HCT116 (cell line): Measurements from ENCODE around the gene LRRC3. TPM values are rescaled to one million over a fixed set of nuclear protein-coding genes. Genes with fewer than 3 reads are reported as not detected.

ENCODE experiments used
- ATAC-seq: fragments of 200-7000 bp; cut with Tn5 transposase; 2 replicates; pipeline ENCODE4 v1.9.1; 2020; ENCODE audit warnings: mild to moderate bottlenecking, moderate library complexity
- BruUV-seq: library from RNA; stranded (reverse); fragments of 400-500 nt; replicated peaks from 2 replicates; lab custom pipeline; 2021; lab: Mats Ljungman, UMichigan
- CTCF ChIA-PET: fragments of 300-600 bp; sonication (Branson Sonifier 250); formaldehyde crosslinking; loops from one replicate; lab custom pipeline; 2021; ENCODE audit warnings: antibody characterized with exemption; lab: Charles Lee
- POLR2A ChIA-PET: fragments of 300-600, 350-600 bp; sonication (Branson Sonifier 250); formaldehyde crosslinking; loops from one replicate; lab custom pipeline; 2021; ENCODE audit warnings: antibody characterized with exemption; lab: Charles Lee
- RAD21 ChIA-PET, 2 experiments: fragments of 300-600 bp; sonication (Branson Sonifier 250); formaldehyde crosslinking; loops; one replicate each; lab custom pipeline; 2023; ENCODE audit warnings: low total read pairs in 2 of 2; ENCODE audit not compliant: uncharacterized antibody in 2 of 2, unreplicated experiment in 2 of 2, low non-redundant PET in 1 of 2; lab: Charles Lee
- DNase-seq: peaks from one replicate; pipeline ENCODE4 v3.0.0-alpha.2; 2010; ENCODE audit warnings: low read depth, low spot score
- H2AFZ ChIP-seq: fragments of 200-600 bp; shearing (Covaris generic), sonication (generic); 2 replicates; pipeline ENCODE4 v1.6.1; 2017; ENCODE audit warnings: low read depth, mixed run types, mixed read lengths, antibody characterized with exemption, low read length; ENCODE audit not compliant: poor library complexity, severe bottlenecking
- H3K27ac ChIP-seq: 2 replicates; pipeline ENCODE4 v1.5.1; 2012; ENCODE audit warnings: low read depth, low read length
- H3K27me3 ChIP-seq: fragments of 200-600 bp; sonication (generic); 2 replicates; pipeline ENCODE4 v1.6.1; 2016; ENCODE audit warnings: mixed run types, low read length, mixed read lengths; ENCODE audit not compliant: insufficient read depth
- H3K36me3 ChIP-seq, 2 experiments: fragments of 200-500 bp in 1 of 2; fragments of 200-600 bp in 1 of 2; sonication (Bioruptor generic) in 1 of 2; sonication (generic) in 1 of 2; 2 replicates each; pipeline versions ENCODE4 v1.5.1 to v1.6.1; 2014 to 2016; ENCODE audit warnings: low read length in 2 of 2, inconsistent platforms in 1 of 2, mixed read lengths in 1 of 2, mixed run types in 1 of 2; ENCODE audit not compliant: insufficient read depth in 2 of 2, control insufficient read depth in 1 of 2
- H3K4me1 ChIP-seq, 2 experiments: fragments of 200-600 bp in 1 of 2; sonication (generic) in 1 of 2; 2 replicates each; pipeline versions ENCODE4 v1.5.1 to v1.6.1; 2012 to 2017; ENCODE audit warnings: low read length in 2 of 2, inconsistent platforms in 1 of 2, mild to moderate bottlenecking in 1 of 2, mixed read lengths in 1 of 2, mixed run types in 1 of 2, moderate library complexity in 1 of 2; ENCODE audit not compliant: insufficient read depth in 2 of 2, control insufficient read depth in 1 of 2
- H3K4me2 ChIP-seq: fragments of 200-600 bp; sonication (generic); 2 replicates; pipeline ENCODE4 v1.6.1; 2017; ENCODE audit warnings: mixed run types, low read length, mixed read lengths
- H3K4me3 ChIP-seq, 2 experiments: fragments of 200-600 bp in 1 of 2; sonication (generic) in 1 of 2; replicated peaks in 1 of 2; 2 replicates each; pipeline ENCODE4 v1.5.1; 2011 to 2016; ENCODE audit warnings: low read length in 2 of 2, control low read depth in 1 of 2, low read depth in 1 of 2, mild to moderate bottlenecking in 1 of 2, mixed read lengths in 1 of 2, mixed run types in 1 of 2
- H3K79me2 ChIP-seq: fragments of 200-600 bp; sonication (generic); 2 replicates; pipeline ENCODE4 v1.6.1; 2017; ENCODE audit warnings: mild to moderate bottlenecking, mixed run types, low read length, moderate library complexity, mixed read lengths; ENCODE audit not compliant: insufficient read depth
- H3K9ac ChIP-seq: fragments of 200-600 bp; sonication (generic); 2 replicates; pipeline ENCODE4 v1.6.1; 2016; ENCODE audit warnings: low read length, mixed read lengths
- H3K9me2 ChIP-seq: fragments of 200-600 bp; sonication (generic), shearing (Covaris generic); 2 replicates; pipeline ENCODE4 v1.6.1; 2017; ENCODE audit warnings: mixed run types, mild to moderate bottlenecking, moderate library complexity; ENCODE audit not compliant: insufficient read depth
- H3K9me3 ChIP-seq, 2 experiments: fragments of 200-500 bp in 1 of 2; fragments of 200-600 bp in 1 of 2; sonication (Bioruptor generic) in 1 of 2; sonication (generic) in 1 of 2; 2 replicates each; pipeline ENCODE4 v1.6.1; 2014 to 2017; ENCODE audit warnings: low read length in 2 of 2, mixed read lengths in 2 of 2, inconsistent platforms in 1 of 2, low read depth in 1 of 2, mild to moderate bottlenecking in 1 of 2, mixed run types in 1 of 2, moderate library complexity in 1 of 2; ENCODE audit not compliant: control insufficient read depth in 1 of 2, insufficient read depth in 1 of 2
- H4K20me1 ChIP-seq: fragments of 200-600 bp; sonication (generic), shearing (Covaris generic); 2 replicates; pipeline ENCODE4 v1.6.1; 2017; ENCODE audit warnings: mixed run types, mild to moderate bottlenecking, moderate library complexity; ENCODE audit not compliant: insufficient read depth
- CBX3 ChIP-seq: IDR thresholded peaks from 2 replicates; pipeline ENCODE4 v1.6.1; 2012; ENCODE audit warnings: low read depth
- EZH2 ChIP-seq: fragments of 200-600 bp; sonication (generic); IDR thresholded peaks from 2 replicates; pipeline ENCODE4 v1.6.1; 2017; ENCODE audit warnings: antibody characterized with exemption, mixed run types
- FOSL1 ChIP-seq: IDR thresholded peaks from 2 replicates; pipeline ENCODE4 v1.6.1; 2012; ENCODE audit warnings: low read depth
- MAX ChIP-seq: IDR thresholded peaks from 2 replicates; pipeline ENCODE4 v1.6.1; 2012
- POLR2AphosphoS5 ChIP-seq: IDR thresholded peaks from 2 replicates; pipeline ENCODE4 v1.6.1; 2011; ENCODE audit warnings: mild to moderate bottlenecking, low read depth, low read length, moderate library complexity
- SP1 ChIP-seq: IDR thresholded peaks from 2 replicates; pipeline ENCODE4 v1.6.1; 2012; ENCODE audit warnings: low read depth
- SRF ChIP-seq: IDR thresholded peaks from 2 replicates; pipeline ENCODE4 v1.6.1; 2012; ENCODE audit warnings: low read depth
- YY1 ChIP-seq: IDR thresholded peaks from 2 replicates; pipeline ENCODE4 v1.6.1; 2011; ENCODE audit warnings: low read length, low read depth, moderate library complexity, mild to moderate bottlenecking; ENCODE audit not compliant: insufficient replicate concordance; ENCODE audit errors: extremely low read depth
- ZFX ChIP-seq: fragments of 450-650 bp; IDR thresholded peaks from 2 replicates; pipeline ENCODE4 v1.6.1; 2017
- intact Hi-C: fragments of 100-400 bp; cut with micrococcal nuclease; formaldehyde crosslinking; loops from 2 replicates; pipeline ENCODE4 v1.10.0; 2022
- total RNA-seq: library from RNA; stranded (reverse); gene quantifications from one replicate; pipeline ENCODE4 v1.2.1, GENCODE V29; 2021; ENCODE audit not compliant: unreplicated experiment
- TF ChIP-seq, protein P1 (sequence below): IDR thresholded peaks from 2 replicates; pipeline ENCODE4 v1.6.1; 2011; ENCODE audit warnings: mild to moderate bottlenecking, low read length, moderate library complexity; ENCODE audit not compliant: insufficient replicate concordance; ENCODE audit errors: extremely low read depth
- TF ChIP-seq, protein P2 (sequence below), 3 experiments: fragments of 200-600 bp in 1 of 3; sonication (generic) in 1 of 3; IDR thresholded peaks in 2 of 3; conservative IDR thresholded peaks in 1 of 3; 2 replicates each; pipeline ENCODE4 v1.5.1; 2012 to 2017; ENCODE audit warnings: low read depth in 2 of 3, low read length in 2 of 3, antibody characterized with exemption in 1 of 3, borderline replicate concordance in 1 of 3, control low read depth in 1 of 3, mild to moderate bottlenecking in 1 of 3, mixed read lengths in 1 of 3, mixed run types in 1 of 3, moderate library complexity in 1 of 3; ENCODE audit not compliant: insufficient read depth in 1 of 3

Gene LRRC3
- total RNA-seq, 1 experiment from 2014 or later, result 7.5 TPM

DNA sequence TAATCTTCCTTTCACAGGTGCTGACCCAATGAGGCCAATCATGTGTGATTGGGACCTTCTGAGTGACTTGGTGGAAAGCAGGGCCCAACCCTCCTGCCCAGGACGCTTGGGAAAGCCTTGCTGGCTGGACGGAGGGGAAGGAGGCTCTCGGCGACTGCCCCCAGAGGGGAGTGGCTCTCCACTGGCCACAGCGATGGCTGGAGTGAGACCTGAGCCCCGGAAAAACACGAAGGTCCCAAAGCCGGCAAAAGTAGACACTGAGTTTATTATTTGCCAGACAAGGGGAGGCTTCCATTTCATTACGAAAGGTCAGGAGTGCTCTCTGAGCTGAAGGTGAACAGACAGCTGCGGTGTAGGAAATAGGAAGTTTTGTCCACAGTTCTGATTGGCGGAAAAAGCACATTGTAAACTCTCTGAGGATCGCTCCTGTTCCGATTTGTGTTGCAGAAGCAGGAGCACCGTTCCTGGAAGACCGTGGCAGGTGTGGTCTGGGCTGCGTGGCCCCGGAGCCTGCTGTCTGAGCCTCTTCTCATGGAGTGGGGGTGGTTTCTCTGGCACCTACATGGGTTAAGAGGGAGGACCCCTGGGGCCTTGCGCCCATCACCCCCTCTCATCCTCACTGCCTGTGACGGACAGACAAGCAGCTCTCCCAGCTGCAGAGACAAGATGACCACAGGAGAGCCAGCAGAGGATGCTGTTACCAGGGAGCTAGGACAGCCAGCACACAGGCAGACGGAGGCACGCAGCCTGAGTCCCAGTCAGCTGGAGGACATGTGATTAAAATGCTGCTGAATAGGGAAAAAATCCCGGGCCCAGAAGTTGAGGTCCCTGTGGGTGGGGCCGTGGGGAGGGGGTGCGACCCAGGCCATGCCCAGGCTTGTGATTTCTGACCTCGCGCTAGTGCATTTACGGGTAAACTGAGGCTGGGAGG is 43.2 kb downstream of the LRRC3 start:
- Histone ChIP-seq H3K9ac (no peak overlapping the region), H3K36me3 (no peaks in the 10 kb centered on the region), H3K4me3 (no peak overlapping the region), H3K9me2 (no peaks in the 10 kb centered on the region), H4K20me1 (no peaks in the 10 kb centered on the region), H3K27me3 (peaks cover 19% of the 10 kb centered on the region; the same call in 1 of the 2 replicates), H3K9me3 (peaks cover 0 to 3% of the 10 kb centered on the region in 2 experiments; a peak in 2 of 4 replicates), H3K4me2 (no peak overlapping the region), H3K4me1 (no peaks in the 10 kb centered on the region), H2AFZ (no peak overlapping the region), H3K79me2 (no peaks in the 10 kb centered on the region), H3K27ac (no peak overlapping the region)
- ChIA-PET CTCF (no interaction called here), RAD21 (no interaction called here), POLR2A (no interaction called here)
- ATAC-seq (no peak), DNase-seq (no peak)
- intact Hi-C loops, result no loop called here
- no TSS peak for BruUV-seq
- TF ChIP-seq CBX3, result no peak

DNA sequence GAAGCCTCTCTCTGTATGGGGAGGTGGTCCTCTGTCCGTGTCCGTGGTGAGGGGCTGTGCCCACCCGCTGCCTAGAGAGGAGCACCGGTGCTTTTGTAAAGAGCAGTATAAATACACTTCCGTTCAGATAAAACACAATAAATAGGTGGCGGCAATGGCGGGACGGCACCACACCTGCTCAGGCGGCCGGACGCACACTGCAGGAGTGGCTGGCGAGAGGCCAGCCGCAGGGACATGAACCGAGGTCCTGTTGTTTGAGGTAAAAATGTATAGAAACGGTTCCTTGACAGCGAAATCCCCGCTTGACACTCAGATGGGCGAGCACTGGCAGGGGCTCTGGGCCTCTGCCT is 43.9 kb downstream of the LRRC3 start:
- Histone ChIP-seq H3K27me3 (peaks cover 19% of the 10 kb centered on the region; the same call in 1 of the 2 replicates), H3K9me3 (no peaks in the 10 kb centered on the region), H3K9ac (no peak overlapping the region), H3K79me2 (no peaks in the 10 kb centered on the region), H3K9me2 (no peaks in the 10 kb centered on the region), H3K27ac (no peak overlapping the region), H4K20me1 (no peaks in the 10 kb centered on the region), H2AFZ (no peak overlapping the region), H3K4me2 (no peak overlapping the region), H3K4me3 (no peak overlapping the region), H3K36me3 (no peaks in the 10 kb centered on the region), H3K4me1 (no peaks in the 10 kb centered on the region)
- no peak for ATAC-seq
- intact Hi-C loops, result no loop called here
- CTCF ChIA-PET, result no interaction called here
- no TSS peak for BruUV-seq
- RAD21 ChIA-PET, result no interaction called here
- POLR2A ChIA-PET, result no interaction called here
- no peak for DNase-seq
- TF ChIP-seq SP1 (no peak), SRF (no peak), MAX (no peak), YY1 (no peak), EZH2 (no peak), POLR2AphosphoS5 (no peak), FOSL1 (no peak), ZFX (no peak)
- TF ChIP-seq, protein P1, sequence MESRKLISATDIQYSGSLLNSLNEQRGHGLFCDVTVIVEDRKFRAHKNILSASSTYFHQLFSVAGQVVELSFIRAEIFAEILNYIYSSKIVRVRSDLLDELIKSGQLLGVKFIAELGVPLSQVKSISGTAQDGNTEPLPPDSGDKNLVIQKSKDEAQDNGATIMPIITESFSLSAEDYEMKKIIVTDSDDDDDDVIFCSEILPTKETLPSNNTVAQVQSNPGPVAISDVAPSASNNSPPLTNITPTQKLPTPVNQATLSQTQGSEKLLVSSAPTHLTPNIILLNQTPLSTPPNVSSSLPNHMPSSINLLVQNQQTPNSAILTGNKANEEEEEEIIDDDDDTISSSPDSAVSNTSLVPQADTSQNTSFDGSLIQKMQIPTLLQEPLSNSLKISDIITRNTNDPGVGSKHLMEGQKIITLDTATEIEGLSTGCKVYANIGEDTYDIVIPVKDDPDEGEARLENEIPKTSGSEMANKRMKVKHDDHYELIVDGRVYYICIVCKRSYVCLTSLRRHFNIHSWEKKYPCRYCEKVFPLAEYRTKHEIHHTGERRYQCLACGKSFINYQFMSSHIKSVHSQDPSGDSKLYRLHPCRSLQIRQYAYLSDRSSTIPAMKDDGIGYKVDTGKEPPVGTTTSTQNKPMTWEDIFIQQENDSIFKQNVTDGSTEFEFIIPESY, result no peak
- TF ChIP-seq, protein P2, sequence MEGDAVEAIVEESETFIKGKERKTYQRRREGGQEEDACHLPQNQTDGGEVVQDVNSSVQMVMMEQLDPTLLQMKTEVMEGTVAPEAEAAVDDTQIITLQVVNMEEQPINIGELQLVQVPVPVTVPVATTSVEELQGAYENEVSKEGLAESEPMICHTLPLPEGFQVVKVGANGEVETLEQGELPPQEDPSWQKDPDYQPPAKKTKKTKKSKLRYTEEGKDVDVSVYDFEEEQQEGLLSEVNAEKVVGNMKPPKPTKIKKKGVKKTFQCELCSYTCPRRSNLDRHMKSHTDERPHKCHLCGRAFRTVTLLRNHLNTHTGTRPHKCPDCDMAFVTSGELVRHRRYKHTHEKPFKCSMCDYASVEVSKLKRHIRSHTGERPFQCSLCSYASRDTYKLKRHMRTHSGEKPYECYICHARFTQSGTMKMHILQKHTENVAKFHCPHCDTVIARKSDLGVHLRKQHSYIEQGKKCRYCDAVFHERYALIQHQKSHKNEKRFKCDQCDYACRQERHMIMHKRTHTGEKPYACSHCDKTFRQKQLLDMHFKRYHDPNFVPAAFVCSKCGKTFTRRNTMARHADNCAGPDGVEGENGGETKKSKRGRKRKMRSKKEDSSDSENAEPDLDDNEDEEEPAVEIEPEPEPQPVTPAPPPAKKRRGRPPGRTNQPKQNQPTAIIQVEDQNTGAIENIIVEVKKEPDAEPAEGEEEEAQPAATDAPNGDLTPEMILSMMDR (IDR thresholded peaks at IDR 0.05 in 2 of 3, conservative IDR thresholded peaks at IDR 0.05 in 1 of 3; ENCODE audit: borderline replicate concordance in 1 of 3, insufficient read depth in 1 of 3, low read depth in 2 of 3, low read length in 2 of 3), result no peak
